Measurements from ENCODE around the gene DDX49.

DNA sequence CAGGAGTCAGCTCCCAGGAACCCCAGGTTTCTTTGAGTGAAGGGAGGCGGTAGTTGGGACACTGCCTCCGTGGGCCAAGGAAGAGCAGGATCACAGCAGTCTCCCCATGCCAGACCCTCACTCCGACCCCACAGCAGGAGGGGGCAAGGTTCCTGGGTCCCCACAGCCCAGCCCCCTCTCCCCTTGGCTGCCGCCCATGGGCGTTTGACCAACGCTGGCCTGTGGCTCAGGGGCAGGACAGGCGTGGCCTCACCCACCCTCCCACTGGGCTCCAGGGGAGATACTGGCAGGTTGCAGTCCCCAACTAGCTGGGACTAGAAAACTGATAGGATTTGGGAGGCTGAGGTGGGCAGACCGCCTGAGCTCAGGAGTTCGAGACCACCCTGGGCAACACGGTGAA lies 9.5 kb upstream of the DDX49 start:
- TF ChIP-seq, protein P1, sequence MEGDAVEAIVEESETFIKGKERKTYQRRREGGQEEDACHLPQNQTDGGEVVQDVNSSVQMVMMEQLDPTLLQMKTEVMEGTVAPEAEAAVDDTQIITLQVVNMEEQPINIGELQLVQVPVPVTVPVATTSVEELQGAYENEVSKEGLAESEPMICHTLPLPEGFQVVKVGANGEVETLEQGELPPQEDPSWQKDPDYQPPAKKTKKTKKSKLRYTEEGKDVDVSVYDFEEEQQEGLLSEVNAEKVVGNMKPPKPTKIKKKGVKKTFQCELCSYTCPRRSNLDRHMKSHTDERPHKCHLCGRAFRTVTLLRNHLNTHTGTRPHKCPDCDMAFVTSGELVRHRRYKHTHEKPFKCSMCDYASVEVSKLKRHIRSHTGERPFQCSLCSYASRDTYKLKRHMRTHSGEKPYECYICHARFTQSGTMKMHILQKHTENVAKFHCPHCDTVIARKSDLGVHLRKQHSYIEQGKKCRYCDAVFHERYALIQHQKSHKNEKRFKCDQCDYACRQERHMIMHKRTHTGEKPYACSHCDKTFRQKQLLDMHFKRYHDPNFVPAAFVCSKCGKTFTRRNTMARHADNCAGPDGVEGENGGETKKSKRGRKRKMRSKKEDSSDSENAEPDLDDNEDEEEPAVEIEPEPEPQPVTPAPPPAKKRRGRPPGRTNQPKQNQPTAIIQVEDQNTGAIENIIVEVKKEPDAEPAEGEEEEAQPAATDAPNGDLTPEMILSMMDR (IDR thresholded peaks at IDR 0.05; ENCODE audit: poor library complexity) = no peak
- no peak for TF ChIP-seq EZH2phosphoT487 (IDR thresholded peaks at IDR 0.05; ENCODE audit: low read depth, severe bottlenecking, unreplicated experiment)
